Effector memory CD4-positive, alpha-beta T cell (primary cell): ENCODE results near the gene TMEM154.
"Not testable (repeated sequence)": the region's sequence is repeated elsewhere in the genome, so short reads cannot be mapped to it uniquely, and the experiment has no call there.

Experiments used
- DNase-seq, 3 donors: peaks; one replicate each; pipeline ENCODE4 v3.0.0-alpha.2; 2020
- H3K27ac ChIP-seq: 2 replicates; pipeline ENCODE4 v1.7.0; 2013; ENCODE audit warnings: mild to moderate bottlenecking, low read length, moderate library complexity; ENCODE audit not compliant: insufficient read depth, poor library complexity, severe bottlenecking
- H3K27me3 ChIP-seq: replicated peaks from 2 replicates; pipeline ENCODE4 v1.7.0; 2013; ENCODE audit warnings: mild to moderate bottlenecking, low read length; ENCODE audit not compliant: insufficient read depth, control insufficient read depth, poor library complexity, severe bottlenecking
- H3K36me3 ChIP-seq: 2 replicates; pipeline ENCODE4 v1.7.0; 2013; ENCODE audit warnings: mild to moderate bottlenecking, low read length, moderate library complexity; ENCODE audit not compliant: control insufficient read depth, insufficient read depth
- H3K4me1 ChIP-seq: 2 replicates; pipeline ENCODE4 v1.7.0; 2013; ENCODE audit warnings: low read length, mild to moderate bottlenecking; ENCODE audit not compliant: control insufficient read depth, insufficient read depth, poor library complexity, severe bottlenecking
- H3K4me3 ChIP-seq: 2 replicates; pipeline ENCODE4 v1.7.0; 2013; ENCODE audit warnings: low read length, low read depth, mild to moderate bottlenecking; ENCODE audit not compliant: insufficient read depth, poor library complexity, severe bottlenecking
- H3K9me3 ChIP-seq: 2 replicates; pipeline ENCODE4 v1.7.0; 2013; ENCODE audit warnings: mild to moderate bottlenecking, low read length, moderate library complexity; ENCODE audit not compliant: control insufficient read depth

Gene TMEM154

DNA sequence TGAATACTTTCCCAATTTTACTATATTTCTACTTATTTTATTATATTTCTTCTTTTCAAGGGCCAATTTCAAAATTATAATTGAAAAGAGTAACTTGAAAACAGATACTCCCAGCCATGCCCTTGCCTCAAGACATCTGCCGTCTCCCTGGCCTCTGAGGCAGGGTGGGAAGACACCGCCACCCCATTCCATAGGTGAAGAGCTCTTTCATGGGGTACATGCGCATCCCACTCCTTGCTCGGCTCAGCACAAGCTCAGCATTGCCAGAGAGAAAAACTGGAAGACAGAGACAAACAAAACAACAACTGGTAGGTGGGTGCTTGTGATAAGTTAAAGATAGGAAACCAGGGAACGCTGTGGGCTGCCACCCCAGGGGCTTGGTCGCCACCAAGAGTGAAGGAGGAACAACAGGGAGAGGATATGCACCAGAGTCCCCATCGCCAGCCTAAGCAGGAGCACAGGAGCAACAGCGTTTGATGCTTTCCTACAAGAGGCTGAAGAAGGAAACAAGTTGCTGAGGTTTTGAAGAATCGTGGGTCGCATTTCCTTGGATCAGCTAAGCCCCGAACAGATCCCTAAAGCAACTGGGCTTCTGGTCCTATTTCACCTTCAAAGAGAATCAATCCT lies 11.3 kb downstream of the TMEM154 start:
- Histone ChIP-seq H3K27me3 (no peaks in the 10 kb centered on the region), H3K4me1 (no peaks in the 10 kb centered on the region), H3K9me3 (no peaks in the 10 kb centered on the region), H3K27ac (no peak overlapping the region), H3K36me3 (no peaks in the 10 kb centered on the region), H3K4me3 (no peak overlapping the region)
- no peak for DNase-seq

DNA sequence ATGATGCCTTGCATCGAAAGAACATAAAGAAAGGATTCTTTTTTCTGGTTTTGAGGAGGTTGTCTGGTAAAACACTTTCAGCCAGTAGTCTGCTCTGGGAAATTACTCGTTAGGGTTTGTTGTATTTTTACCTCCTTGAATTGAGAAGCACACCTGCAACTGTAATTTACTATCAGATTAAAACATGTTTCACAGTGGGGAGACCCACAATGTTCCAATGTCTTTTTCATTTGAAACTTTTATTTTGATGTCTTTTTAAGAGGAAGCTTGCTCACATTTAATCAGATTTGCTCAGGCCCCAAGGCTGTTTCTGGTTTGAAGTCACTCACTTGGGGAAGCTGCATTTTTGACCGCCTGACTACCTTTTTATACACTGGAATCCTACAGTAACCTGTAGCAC lies 12.0 kb downstream of the TMEM154 start:
- no peak for DNase-seq
- H3K9me3 ChIP-seq, result no peaks in the 10 kb centered on the region
- no peak overlapping the region for H3K27ac ChIP-seq

GRCh38 chr4:152666946-152667345 lies 12.9 kb downstream of the TMEM154 start:
- no peaks in the 10 kb centered on the region for H3K9me3 ChIP-seq
- no peaks in the 10 kb centered on the region for H3K27me3 ChIP-seq
- no peak for DNase-seq
- H3K36me3 ChIP-seq, result no peaks in the 10 kb centered on the region
- no peaks in the 10 kb centered on the region for H3K4me1 ChIP-seq
- H3K27ac ChIP-seq, result no peak overlapping the region
- H3K4me3 ChIP-seq, result no peak overlapping the region

More for the DNA sequence above, 12.0 kb downstream of the TMEM154 start:
- no peaks in the 10 kb centered on the region for H3K27me3 ChIP-seq
- H3K4me1 ChIP-seq, result no peaks in the 10 kb centered on the region
- H3K36me3 ChIP-seq, result no peaks in the 10 kb centered on the region
- H3K4me3 ChIP-seq, result no peak overlapping the region

DNA sequence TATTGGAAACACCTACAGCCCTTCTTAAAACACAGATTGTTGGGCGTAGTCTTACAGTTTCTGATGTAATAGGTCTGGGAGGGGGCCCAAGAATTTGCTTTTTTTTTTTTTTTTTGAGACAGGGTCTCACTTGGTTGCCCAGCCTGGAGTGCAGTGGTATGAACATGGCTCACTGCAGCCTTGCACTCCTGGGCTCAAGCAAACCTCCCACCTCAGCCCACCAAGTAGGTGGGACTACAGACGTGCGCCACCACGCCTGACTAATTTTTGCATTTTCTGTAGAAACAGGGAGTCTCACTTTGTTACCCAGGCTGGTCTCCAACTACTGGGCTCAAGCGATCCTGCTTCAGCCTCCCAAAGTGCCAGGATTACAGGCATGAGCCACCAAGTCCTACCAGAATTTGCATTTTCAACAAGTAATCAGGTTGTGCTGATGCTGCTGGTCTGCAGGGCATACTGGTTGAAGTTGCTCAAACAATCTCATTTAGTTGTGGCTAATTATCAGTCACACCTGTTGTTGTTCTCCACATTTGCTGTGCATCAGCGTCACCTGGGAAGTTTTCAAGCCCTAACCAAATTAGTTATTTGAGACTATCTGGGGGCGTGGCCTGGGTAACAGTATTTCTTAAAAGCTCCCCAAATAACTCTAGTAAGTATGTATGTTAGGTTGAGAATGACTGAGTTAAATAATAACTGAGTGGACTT lies 14.0 kb downstream of the TMEM154 start:
- no peaks in the 10 kb centered on the region for H3K9me3 ChIP-seq
- no peak overlapping the region for H3K27ac ChIP-seq
- no peak overlapping the region for H3K4me3 ChIP-seq
- H3K4me1 ChIP-seq, result no peaks in the 10 kb centered on the region
- no peaks in the 10 kb centered on the region for H3K36me3 ChIP-seq
- no peak for DNase-seq
- no peaks in the 10 kb centered on the region for H3K27me3 ChIP-seq

GRCh38 chr4:152664067-152664378 lies 15.8 kb downstream of the TMEM154 start:
- not testable (repeated sequence) for H3K4me3 ChIP-seq

DNA sequence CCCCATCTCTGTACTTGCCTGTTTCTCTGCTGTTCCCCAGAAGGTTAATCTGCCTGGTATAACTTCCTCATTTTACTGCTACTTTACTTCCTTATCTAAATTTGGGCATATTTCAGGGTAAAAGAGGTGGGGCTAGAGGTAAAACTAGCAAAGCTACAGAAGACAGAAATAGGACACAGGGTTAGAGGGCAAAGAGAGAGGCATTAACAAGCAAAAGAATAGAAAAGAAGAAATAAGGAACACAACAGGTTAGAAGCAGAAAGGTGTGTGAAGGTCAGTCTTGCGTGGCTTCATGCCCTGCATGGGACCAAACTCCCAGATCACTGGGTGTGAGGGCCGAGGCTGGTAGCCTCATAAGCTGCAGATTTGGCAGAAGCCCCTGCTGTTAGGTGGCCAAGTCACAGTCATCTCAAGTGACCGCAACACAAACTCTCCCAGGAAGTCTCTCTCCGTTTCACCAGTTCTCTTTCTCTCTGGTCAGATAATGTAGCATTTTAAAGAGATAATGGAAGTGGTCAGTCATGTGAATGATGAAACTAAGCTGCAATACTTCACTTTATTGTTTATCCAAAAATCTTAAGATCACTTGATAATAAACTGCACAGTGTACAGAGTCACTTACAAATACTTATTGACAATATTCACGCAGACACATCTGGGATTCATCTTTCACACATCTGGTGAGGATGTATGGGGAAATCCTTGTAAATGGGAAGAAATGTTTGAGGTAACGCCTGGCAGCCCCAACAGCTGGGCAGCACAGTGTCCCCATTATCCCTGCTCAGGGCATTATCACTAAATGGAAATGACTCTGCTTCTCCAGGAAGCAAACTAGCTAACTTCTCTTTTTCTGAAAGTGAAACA lies 16.4 kb downstream of the TMEM154 start:
- H3K9me3 ChIP-seq, result peaks cover 7% of the 10 kb centered on the region
- no peak overlapping the region for H3K27ac ChIP-seq
- H3K27me3 ChIP-seq, result no peaks in the 10 kb centered on the region
- no peaks in the 10 kb centered on the region for H3K36me3 ChIP-seq
- DNase-seq, result no peak
- no peaks in the 10 kb centered on the region for H3K4me1 ChIP-seq
- no peak overlapping the region for H3K4me3 ChIP-seq

More at GRCh38 chr4:152664067-152664378, 15.8 kb downstream of the TMEM154 start:
- H3K9me3 ChIP-seq, H3K36me3 ChIP-seq, H3K4me1 ChIP-seq, H3K27ac ChIP-seq, DNase-seq, H3K27me3 ChIP-seq: not testable (repeated sequence)

DNA sequence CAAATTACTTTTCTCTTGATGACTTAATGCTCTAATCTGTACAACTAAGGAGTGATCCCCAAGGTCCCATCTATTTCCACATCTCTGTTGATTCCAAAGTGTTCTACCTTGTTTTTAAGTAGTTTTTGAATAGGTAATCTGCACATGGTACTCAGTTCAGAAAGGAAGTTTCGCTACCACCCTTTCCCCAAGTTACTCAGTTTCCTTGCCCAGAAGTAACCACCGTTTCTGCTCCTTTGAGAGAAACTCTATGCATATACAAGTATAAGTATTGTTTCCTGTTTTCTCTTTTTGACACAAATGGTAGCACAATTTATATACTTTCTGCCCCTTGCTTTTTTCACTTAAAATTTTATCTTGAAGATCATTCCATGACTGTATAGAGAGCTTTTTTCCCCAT lies 18.1 kb downstream of the TMEM154 start:
- Histone ChIP-seq H3K36me3 (peaks cover 2% of the 10 kb centered on the region), H3K4me1 (no peaks in the 10 kb centered on the region), H3K27ac (no peak overlapping the region), H3K4me3 (no peak overlapping the region), H3K27me3 (no peaks in the 10 kb centered on the region), H3K9me3 (peaks cover 7% of the 10 kb centered on the region)
- no peak for DNase-seq

DNA sequence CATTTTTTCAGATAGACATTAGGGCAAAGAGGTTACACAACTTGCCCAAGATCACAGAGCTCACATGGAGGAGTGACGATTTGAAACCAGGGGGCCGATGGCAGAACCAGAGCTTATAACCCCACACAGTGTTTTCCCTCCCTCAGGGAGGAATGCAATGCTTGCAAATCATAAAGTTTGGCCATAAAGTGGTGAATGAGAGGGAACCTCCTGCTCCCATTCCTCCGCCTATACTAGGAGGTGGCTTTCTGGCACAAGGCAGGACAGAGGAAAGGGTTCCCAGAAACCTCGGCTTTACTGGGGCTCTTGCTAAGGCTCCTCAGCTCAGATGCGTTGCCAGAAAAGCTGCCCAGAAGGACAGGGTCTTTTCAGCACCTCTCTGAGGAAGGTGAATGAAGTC lies 19.3 kb downstream of the TMEM154 start:
- no peaks in the 10 kb centered on the region for H3K4me1 ChIP-seq
- no peak for DNase-seq
- no peaks in the 10 kb centered on the region for H3K27me3 ChIP-seq
- H3K4me3 ChIP-seq, result no peak overlapping the region
- peaks cover 7% of the 10 kb centered on the region for H3K9me3 ChIP-seq
- H3K27ac ChIP-seq, result no peak overlapping the region
- H3K36me3 ChIP-seq, result peaks cover 2% of the 10 kb centered on the region

DNA sequence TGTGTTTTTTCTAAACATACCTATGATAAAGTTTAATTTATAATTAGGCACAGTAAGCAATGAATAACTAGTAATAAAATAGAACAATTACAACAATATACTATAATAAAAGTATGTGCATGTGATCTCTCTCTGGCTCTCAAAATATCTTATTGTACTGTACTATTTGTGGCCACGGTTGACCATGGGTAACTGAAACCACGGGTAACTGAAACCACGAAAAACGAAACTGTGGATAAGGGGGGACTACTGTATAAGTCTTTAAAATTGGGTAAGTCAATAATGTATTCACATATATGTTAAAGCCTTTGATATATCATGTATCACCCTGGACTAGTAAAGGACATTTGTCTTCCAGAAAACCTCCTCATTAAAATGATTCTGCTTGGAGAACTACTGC lies 20.0 kb downstream of the TMEM154 start:
- no peaks in the 10 kb centered on the region for H3K4me1 ChIP-seq
- no peak overlapping the region for H3K27ac ChIP-seq
- H3K27me3 ChIP-seq, result no peaks in the 10 kb centered on the region
- no peak overlapping the region for H3K4me3 ChIP-seq
- DNase-seq, result no peak
- peaks cover 7% of the 10 kb centered on the region for H3K9me3 ChIP-seq
- peaks cover 2% of the 10 kb centered on the region for H3K36me3 ChIP-seq

DNA sequence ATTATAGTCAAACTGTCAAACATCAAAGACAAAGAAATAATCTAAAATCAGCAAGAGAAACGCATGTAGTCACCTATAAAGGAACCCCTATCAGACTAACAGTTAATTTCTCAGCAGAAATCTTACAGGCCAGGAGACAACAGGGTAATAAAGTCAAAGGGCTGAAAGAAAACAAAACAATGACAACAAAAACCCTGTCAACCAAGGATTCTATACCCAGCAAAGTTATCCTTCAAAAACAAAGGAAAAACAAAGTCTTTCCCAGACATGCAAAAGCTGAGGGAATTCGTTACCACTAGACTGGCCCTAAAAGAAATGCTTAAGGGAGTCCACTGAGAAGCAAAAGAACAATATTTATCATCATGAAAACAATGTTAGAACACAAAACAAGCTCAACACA lies 22.1 kb downstream of the TMEM154 start:
- no peaks in the 10 kb centered on the region for H3K4me1 ChIP-seq
- H3K27me3 ChIP-seq, result no peaks in the 10 kb centered on the region
- peaks cover 2% of the 10 kb centered on the region for H3K36me3 ChIP-seq
- peaks cover 7% of the 10 kb centered on the region for H3K9me3 ChIP-seq
- DNase-seq, result no peak
- H3K27ac ChIP-seq, result no peak overlapping the region
- no peak overlapping the region for H3K4me3 ChIP-seq
